Activated T-cell treated with anti-CD3 and anti-CD28 coated beads, Interleukin-2, amount 50 U/mL, for 4 hours (primary cell): ENCODE results near the gene G2E3. TPM values are rescaled to one million over a fixed set of nuclear protein-coding genes. Genes with fewer than 3 reads are reported as not detected.
"Not testable (repeated sequence)": the region's sequence is repeated elsewhere in the genome, so short reads cannot be mapped to it uniquely, and the experiment has no call there.

ENCODE experiments used
- ATAC-seq, 2 donors: fragments of 200-7000 bp; cut with Tn5 transposase; one replicate each; pipeline ENCODE4 v1.10.0; 2021
- DNase-seq: peaks from one replicate; pipeline ENCODE4 v3.0.0-alpha.2; 2020
- H3K27me3 Mint-ChIP-seq: one replicate; pipeline ENCODE4 v1.8.0; 2021; ENCODE audit warnings: low read depth, mixed read lengths
- H3K36me3 Mint-ChIP-seq: one replicate; pipeline ENCODE4 v1.8.0; 2022; ENCODE audit warnings: mixed read lengths; ENCODE audit not compliant: insufficient read depth
- H3K4me1 Mint-ChIP-seq: one replicate; pipeline ENCODE4 v1.8.0; 2021; ENCODE audit warnings: low read depth, mixed read lengths
- H3K4me3 Mint-ChIP-seq: one replicate; pipeline ENCODE4 v1.8.0; 2021; ENCODE audit warnings: mild to moderate bottlenecking, moderate library complexity, mixed read lengths
- H3K9me3 Mint-ChIP-seq: one replicate; pipeline ENCODE4 v1.8.0; 2021; ENCODE audit warnings: mixed read lengths
- total RNA-seq, 3 donors: library from RNA; stranded (reverse); gene quantifications; one replicate each; pipeline ENCODE4 v1.2.1, GENCODE V29; 2021

Gene G2E3
- total RNA-seq, 3 donors from 2014 or later, result 11.6 to 16.5 (median 16.0) TPM

- H3K27me3 Mint-ChIP-seq, result peaks cover 21% of the 10 kb centered on the region
- H3K9me3 Mint-ChIP-seq, ATAC-seq, H3K4me1 Mint-ChIP-seq, H3K36me3 Mint-ChIP-seq, H3K4me3 Mint-ChIP-seq, DNase-seq: not testable (repeated sequence)
Measured at GRCh38 chr14:30546735-30547134, 12.2 kb upstream of the G2E3 start.

GRCh38 chr14:30547388-30548048, 11.4 kb upstream of the G2E3 start:
- Mint-ChIP-seq H3K27me3 (peaks cover 21% of the 10 kb centered on the region), H3K4me1 (no peaks in the 10 kb centered on the region), H3K9me3 (no peaks in the 10 kb centered on the region), H3K36me3 (no peaks in the 10 kb centered on the region), H3K4me3 (no peak overlapping the region)
- ATAC-seq, result no peak
- DNase-seq, result no peak

GRCh38 chr14:30550335-30550734, 8.6 kb upstream of the G2E3 start:
- no peak for DNase-seq
- H3K36me3 Mint-ChIP-seq, result no peaks in the 10 kb centered on the region

GRCh38 chr14:30551460-30551859, 7.5 kb upstream of the G2E3 start:
- Mint-ChIP-seq H3K27me3 (peaks cover 19% of the 10 kb centered on the region), H3K9me3 (no peaks in the 10 kb centered on the region), H3K4me1 (peaks cover 3% of the 10 kb centered on the region), H3K4me3 (no peak overlapping the region), H3K36me3 (no peaks in the 10 kb centered on the region)
- DNase-seq (no peak), ATAC-seq (no peak)

More at GRCh38 chr14:30550335-30550734, 8.6 kb upstream of the G2E3 start:
- Mint-ChIP-seq H3K4me3 (no peak overlapping the region), H3K27me3 (peaks cover 19% of the 10 kb centered on the region), H3K9me3 (no peaks in the 10 kb centered on the region), H3K4me1 (peaks cover 3% of the 10 kb centered on the region)
- ATAC-seq, result no peak

GRCh38 chr14:30553311-30553989, 5.5 kb upstream of the G2E3 start:
- DNase-seq (no peak), ATAC-seq (peak; percentile 70 to 73)
- no peak overlapping the region for H3K4me3 Mint-ChIP-seq
- H3K4me1 Mint-ChIP-seq, result peaks cover 7% of the 10 kb centered on the region
- H3K27me3 Mint-ChIP-seq, result peaks cover 14% of the 10 kb centered on the region
- no peaks in the 10 kb centered on the region for H3K9me3 Mint-ChIP-seq
- no peaks in the 10 kb centered on the region for H3K36me3 Mint-ChIP-seq

GRCh38 chr14:30558362-30558674, 640 bp upstream of the G2E3 start:
- Mint-ChIP-seq H3K4me3 (peak overlapping the region; percentile 100), H3K27me3 (no peaks in the 10 kb centered on the region), H3K4me1 (peaks cover 32% of the 10 kb centered on the region), H3K9me3 (no peaks in the 10 kb centered on the region), H3K36me3 (peaks cover 16% of the 10 kb centered on the region)
- ATAC-seq (no peak), DNase-seq (no peak)

GRCh38 chr14:30559638-30560091, 707 bp downstream of the G2E3 start:
- ATAC-seq (peak; percentile 20 to 34), DNase-seq (no peak)
- peaks cover 35% of the 10 kb centered on the region for H3K4me1 Mint-ChIP-seq
- H3K9me3 Mint-ChIP-seq, result no peaks in the 10 kb centered on the region
- H3K36me3 Mint-ChIP-seq, result peaks cover 20% of the 10 kb centered on the region
- peak overlapping the region; percentile 100 for H3K4me3 Mint-ChIP-seq
- H3K27me3 Mint-ChIP-seq, result no peaks in the 10 kb centered on the region

- DNase-seq (no peak), ATAC-seq (no peak)
- Mint-ChIP-seq H3K27me3 (no peaks in the 10 kb centered on the region), H3K4me1 (peaks cover 41% of the 10 kb centered on the region), H3K9me3 (no peaks in the 10 kb centered on the region), H3K36me3 (peaks cover 21% of the 10 kb centered on the region), H3K4me3 (peak overlapping the region; percentile 79)
Measured at GRCh38 chr14:30560581-30560980, 1.6 kb downstream of the G2E3 start.

GRCh38 chr14:30564235-30564867, 5.4 kb downstream of the G2E3 start:
- no peaks in the 10 kb centered on the region for H3K27me3 Mint-ChIP-seq
- no peak for DNase-seq
- H3K36me3 Mint-ChIP-seq, result peaks cover 26% of the 10 kb centered on the region
- H3K9me3 Mint-ChIP-seq, result no peaks in the 10 kb centered on the region
- H3K4me1 Mint-ChIP-seq, result peaks cover 63% of the 10 kb centered on the region
- ATAC-seq, result no peak
- no peak overlapping the region for H3K4me3 Mint-ChIP-seq

- H3K36me3 Mint-ChIP-seq, result peaks cover 27% of the 10 kb centered on the region
- peaks cover 68% of the 10 kb centered on the region for H3K4me1 Mint-ChIP-seq
- no peaks in the 10 kb centered on the region for H3K27me3 Mint-ChIP-seq
- ATAC-seq (no peak), DNase-seq (no peak)
- no peak overlapping the region for H3K4me3 Mint-ChIP-seq
- no peaks in the 10 kb centered on the region for H3K9me3 Mint-ChIP-seq
Measured at GRCh38 chr14:30564868-30565248, 5.9 kb downstream of the G2E3 start.

- no peak for DNase-seq
- no peak for ATAC-seq
- Mint-ChIP-seq H3K9me3 (no peaks in the 10 kb centered on the region), H3K4me1 (peaks cover 79% of the 10 kb centered on the region), H3K27me3 (no peaks in the 10 kb centered on the region), H3K4me3 (no peak overlapping the region), H3K36me3 (peaks cover 11% of the 10 kb centered on the region)
Measured at GRCh38 chr14:30569216-30569902, 10.4 kb downstream of the G2E3 start.

GRCh38 chr14:30569903-30570226, 10.9 kb downstream of the G2E3 start:
- ATAC-seq, result no peak

GRCh38 chr14:30572237-30572636, 13.3 kb downstream of the G2E3 start:
- DNase-seq (no peak), ATAC-seq (no peak)
- peaks cover 80% of the 10 kb centered on the region for H3K4me1 Mint-ChIP-seq
- no peak overlapping the region for H3K4me3 Mint-ChIP-seq
- H3K27me3 Mint-ChIP-seq, result no peaks in the 10 kb centered on the region
- H3K36me3 Mint-ChIP-seq, result peaks cover 5% of the 10 kb centered on the region
- no peaks in the 10 kb centered on the region for H3K9me3 Mint-ChIP-seq

More at GRCh38 chr14:30569903-30570226, 10.9 kb downstream of the G2E3 start:
- H3K36me3 Mint-ChIP-seq, result peaks cover 10% of the 10 kb centered on the region
- H3K9me3 Mint-ChIP-seq, result no peaks in the 10 kb centered on the region
- peaks cover 79% of the 10 kb centered on the region for H3K4me1 Mint-ChIP-seq
- no peaks in the 10 kb centered on the region for H3K27me3 Mint-ChIP-seq
- H3K4me3 Mint-ChIP-seq, result no peak overlapping the region
- no peak for DNase-seq

- ATAC-seq (no peak), DNase-seq (no peak)
- no peaks in the 10 kb centered on the region for H3K9me3 Mint-ChIP-seq
- H3K4me3 Mint-ChIP-seq, result no peak overlapping the region
- peaks cover 9% of the 10 kb centered on the region for H3K36me3 Mint-ChIP-seq
- H3K27me3 Mint-ChIP-seq, result no peaks in the 10 kb centered on the region
- H3K4me1 Mint-ChIP-seq, result peaks cover 79% of the 10 kb centered on the region
Measured at GRCh38 chr14:30572771-30573170, 13.8 kb downstream of the G2E3 start.
